Adrenal gland (tissue), 5 donors: ENCODE results near the gene ACYP1.

Source experiments
- CTCF ChIP-seq, 6 experiments: fragments of 450-650 bp in 4 of 6; fragments of 200-600 bp in 2 of 6; sonication (generic) in 1 of 6; IDR thresholded peaks; 1 replicate in 5 of 6; 2 replicates in 1 of 6; pipeline versions ENCODE4 v1.5.1 to v1.8.0; 2016 to 2021; ENCODE audit warnings: antibody characterized with exemption in 6 of 6, mild to moderate bottlenecking in 2 of 6, moderate library complexity in 1 of 6
- POLR2A ChIP-seq, 2 donors: fragments of 450-650 bp; IDR thresholded peaks; one replicate each; pipeline ENCODE4 v1.6.1; 2017; ENCODE audit warnings: antibody characterized with exemption in 2 of 2, mild to moderate bottlenecking in 2 of 2, moderate library complexity in 1 of 2
- donor health status: DM: no; HTN: no; CAD: no.

GRCh38 chr14:75094896-75095295 lies 31.1 kb upstream of the ACYP1 start:
- TF ChIP-seq CTCF (IDR thresholded peaks at IDR 0.05) (no peak), POLR2A (IDR thresholded peaks at IDR 0.05) (no peak)
